DOHH2 (cell line): ENCODE results near the gene LIX1L.

Source experiments
- EZH2phosphoT487 ChIP-seq: fragments of 200-600 bp; sonication (generic); IDR thresholded peaks from 2 replicates; pipeline ENCODE4 v1.6.1; 2017; ENCODE audit warnings: borderline replicate concordance, mild to moderate bottlenecking, antibody characterized with exemption, low read length, moderate library complexity, mixed read lengths
- TF ChIP-seq, protein P1 (sequence below): fragments of 200-600 bp; sonication (generic); IDR thresholded peaks from one replicate; pipeline ENCODE4 v1.5.1; 2014; ENCODE audit warnings: antibody characterized with exemption, mild to moderate bottlenecking, low read depth, low read length; ENCODE audit not compliant: poor library complexity, severe bottlenecking

DNA sequence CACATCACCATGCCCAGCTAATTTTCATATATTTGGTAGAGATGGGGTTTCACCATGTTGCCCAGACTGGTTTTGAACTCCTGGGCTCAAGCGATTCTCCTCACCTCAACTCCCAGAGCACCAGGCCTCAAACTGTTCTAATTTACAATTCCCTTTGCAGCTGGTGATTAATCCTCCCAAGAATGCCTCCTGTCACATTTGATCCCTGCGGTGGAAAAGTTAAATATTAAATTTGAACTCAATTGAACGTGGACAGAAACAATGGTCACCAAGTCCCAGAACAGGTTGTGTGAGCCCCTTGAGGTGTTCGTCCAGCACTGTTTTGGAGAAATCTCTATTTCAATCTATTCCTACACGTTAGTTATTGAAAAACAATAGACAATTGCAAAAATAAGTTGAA lies 70.2 kb downstream of the LIX1L start:
- TF ChIP-seq, protein P1, sequence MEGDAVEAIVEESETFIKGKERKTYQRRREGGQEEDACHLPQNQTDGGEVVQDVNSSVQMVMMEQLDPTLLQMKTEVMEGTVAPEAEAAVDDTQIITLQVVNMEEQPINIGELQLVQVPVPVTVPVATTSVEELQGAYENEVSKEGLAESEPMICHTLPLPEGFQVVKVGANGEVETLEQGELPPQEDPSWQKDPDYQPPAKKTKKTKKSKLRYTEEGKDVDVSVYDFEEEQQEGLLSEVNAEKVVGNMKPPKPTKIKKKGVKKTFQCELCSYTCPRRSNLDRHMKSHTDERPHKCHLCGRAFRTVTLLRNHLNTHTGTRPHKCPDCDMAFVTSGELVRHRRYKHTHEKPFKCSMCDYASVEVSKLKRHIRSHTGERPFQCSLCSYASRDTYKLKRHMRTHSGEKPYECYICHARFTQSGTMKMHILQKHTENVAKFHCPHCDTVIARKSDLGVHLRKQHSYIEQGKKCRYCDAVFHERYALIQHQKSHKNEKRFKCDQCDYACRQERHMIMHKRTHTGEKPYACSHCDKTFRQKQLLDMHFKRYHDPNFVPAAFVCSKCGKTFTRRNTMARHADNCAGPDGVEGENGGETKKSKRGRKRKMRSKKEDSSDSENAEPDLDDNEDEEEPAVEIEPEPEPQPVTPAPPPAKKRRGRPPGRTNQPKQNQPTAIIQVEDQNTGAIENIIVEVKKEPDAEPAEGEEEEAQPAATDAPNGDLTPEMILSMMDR, result no peak
- no peak for TF ChIP-seq EZH2phosphoT487
